Mucosa of gallbladder (tissue), 1 donor: ENCODE data around the gene ZFP2. TPM values are rescaled to one million over a fixed set of nuclear protein-coding genes. Genes with fewer than 3 reads are reported as not detected.

Experiments
- DNase-seq: peaks from one replicate; pipeline ENCODE4 v3.0.0-alpha.2; 2020; ENCODE audit warnings: low spot score
- total RNA-seq: library from RNA; stranded (reverse); gene quantifications from one replicate; pipeline ENCODE4 v1.2.1, GENCODE V29; 2021
- donor health status: DM: no; HTN: no; CAD: no.

The ZFP2 gene
- total RNA-seq, 1 donor from 2014 or later = 2.3 TPM

- DNase-seq = no peak
Measured at GRCh38 chr5:178981381-178981780, 85.7 kb downstream of the ZFP2 start.

Other genes with a start within 250 kb of the ZFP2 start
- 13.8 TPM for gene ZNF354A, start 165.3 kb upstream of the ZFP2 start, total RNA-seq
- gene ZNF354B, start 36.0 kb upstream of the ZFP2 start, total RNA-seq = 14.6 TPM
- gene ZNF454, start 45.3 kb downstream of the ZFP2 start, total RNA-seq = 5.6 TPM
- not detected for gene GRM6, start 99.4 kb downstream of the ZFP2 start, total RNA-seq
- gene ZNF879, start 127.9 kb downstream of the ZFP2 start, total RNA-seq = 5.1 TPM
- 6.9 TPM for gene ZNF354C, start 164.5 kb downstream of the ZFP2 start, total RNA-seq